PC-9 (cell line): Measurements from ENCODE around the gene TNP1. TPM values are rescaled to one million over a fixed set of nuclear protein-coding genes. Genes with fewer than 3 reads are reported as not detected.

ENCODE experiments used
- BruUV-seq: library from RNA; stranded (reverse); fragments of 400-500 nt; replicated peaks from 2 replicates; lab custom pipeline; 2021; lab: Mats Ljungman, UMichigan
- CTCF ChIA-PET: fragments of 300-600 bp; sonication (Branson Sonifier 250); formaldehyde crosslinking; loops from one replicate; lab custom pipeline; 2022; ENCODE audit warnings: antibody characterized with exemption; lab: Charles Lee
- POLR2A ChIA-PET: fragments of 300-600 bp; sonication (Branson Sonifier 250); formaldehyde crosslinking; loops from one replicate; lab custom pipeline; 2022; ENCODE audit warnings: antibody characterized with exemption; ENCODE audit not compliant: unreplicated experiment; lab: Charles Lee
- DNase-seq, 2 experiments: peaks; one replicate each; pipeline versions ENCODE4 v3.0.0 to v3.0.0-alpha.2; 2015 to 2022; ENCODE audit warnings: mixed read lengths in 1 of 2
- H2AFZ ChIP-seq: fragments of 200-600 bp; sonication (generic); 2 replicates; pipeline ENCODE4 v1.8.1; 2017; ENCODE audit warnings: antibody characterized with exemption
- H3F3A ChIP-seq: fragments of 200-600 bp; sonication (generic); 2 replicates; pipeline ENCODE4 v1.8.1; 2017; ENCODE audit warnings: antibody characterized with exemption, mild to moderate bottlenecking, low read depth; ENCODE audit not compliant: insufficient read depth
- H3K27ac ChIP-seq: fragments of 200-600 bp; sonication (generic); 2 replicates; pipeline ENCODE4 v1.6.1; 2016; ENCODE audit warnings: mixed run types
- H3K27me3 ChIP-seq: fragments of 200-600 bp; sonication (generic); 2 replicates; pipeline ENCODE4 v1.6.1; 2016; ENCODE audit warnings: low read depth, mixed run types; ENCODE audit not compliant: insufficient read depth
- H3K36me3 ChIP-seq: fragments of 200-600 bp; sonication (generic); 2 replicates; pipeline ENCODE4 v1.6.1; 2016; ENCODE audit warnings: low read depth, mixed run types
- H3K4me1 ChIP-seq: fragments of 200-600 bp; sonication (generic); replicated peaks from 2 replicates; pipeline ENCODE4 v1.6.1; 2016; ENCODE audit warnings: mixed run types; ENCODE audit not compliant: insufficient read depth
- H3K4me2 ChIP-seq: fragments of 200-600 bp; sonication (generic); 2 replicates; pipeline ENCODE4 v1.6.1; 2017; ENCODE audit warnings: mixed run types
- H3K4me3 ChIP-seq: fragments of 200-600 bp; sonication (generic); 2 replicates; pipeline ENCODE4 v1.6.1; 2016; ENCODE audit warnings: mixed run types
- H3K79me2 ChIP-seq: fragments of 200-600 bp; sonication (generic); 2 replicates; pipeline ENCODE4 v1.6.1; 2017; ENCODE audit warnings: low read depth, mixed run types
- H3K9me2 ChIP-seq: fragments of 200-600 bp; sonication (generic); 2 replicates; pipeline ENCODE4 v1.8.1; 2017; ENCODE audit warnings: mild to moderate bottlenecking; ENCODE audit not compliant: insufficient read depth
- H3K9me3 ChIP-seq: fragments of 200-600 bp; sonication (generic); 2 replicates; pipeline ENCODE4 v1.8.1; 2016; ENCODE audit warnings: low read depth; ENCODE audit not compliant: insufficient read depth
- H4K20me1 ChIP-seq: fragments of 200-600 bp; sonication (generic); 2 replicates; pipeline ENCODE4 v1.8.1; 2017; ENCODE audit not compliant: insufficient read depth
- CTCF ChIP-seq: fragments of 200-600 bp; sonication (generic); conservative IDR thresholded peaks from 2 replicates; pipeline ENCODE4 v1.6.1; 2017; ENCODE audit warnings: mixed run types, antibody characterized with exemption, mild to moderate bottlenecking, moderate library complexity
- EZH2 ChIP-seq: fragments of 200-600 bp; sonication (generic); IDR thresholded peaks from 2 replicates; pipeline ENCODE4 v1.8.0; 2017; ENCODE audit warnings: antibody characterized with exemption, low read depth
- intact Hi-C: fragments of 100-400 bp; cut with micrococcal nuclease; formaldehyde crosslinking; loops from one replicate; pipeline ENCODE4 v1.10.0; 2022; ENCODE audit not compliant: unreplicated experiment
- total RNA-seq: library from RNA; stranded (reverse); gene quantifications from 2 replicates; pipeline ENCODE4 v1.2.3, GENCODE V29; 2021

TNP1 gene
- total RNA-seq, 1 experiment from 2014 or later, result not detected

- intact Hi-C loops, result no loop called here
- BruUV-seq, result no TSS peak
- TF ChIP-seq EZH2 (no peak), CTCF (no peak)
These were observed 12.2 kb upstream of the TNP1 start for GRCh38 chr2:216872040-216872439.

GRCh38 chr2:216871333-216871934 lies 11.6 kb upstream of the TNP1 start:
- Histone ChIP-seq H3K9me3 (no peaks in the 10 kb centered on the region), H2AFZ (no peak overlapping the region), H3K4me2 (no peak overlapping the region), H3K27ac (no peak overlapping the region), H3K4me1 (no peaks in the 10 kb centered on the region), H3F3A (no peaks in the 10 kb centered on the region), H3K36me3 (no peaks in the 10 kb centered on the region), H3K9me2 (no peaks in the 10 kb centered on the region), H4K20me1 (no peaks in the 10 kb centered on the region), H3K4me3 (no peak overlapping the region), H3K79me2 (no peaks in the 10 kb centered on the region), H3K27me3 (no peaks in the 10 kb centered on the region)
- DNase-seq, result no peak
- intact Hi-C loops, result no loop called here
- ChIA-PET CTCF (no interaction called here), POLR2A (interaction anchor here (0.7 kb wide), 1 partner anchor 77 kb away, joined by 5 read pairs; no protein-coding TSS in a partner anchor)
- TF ChIP-seq CTCF (no peak), EZH2 (no peak)
- no TSS peak for BruUV-seq

More at GRCh38 chr2:216872040-216872439, 12.2 kb upstream of the TNP1 start:
- no peak overlapping the region for H3K4me3 ChIP-seq
- H3F3A ChIP-seq, result no peaks in the 10 kb centered on the region
- no peaks in the 10 kb centered on the region for H4K20me1 ChIP-seq
- H3K27ac ChIP-seq, result no peak overlapping the region
- H3K79me2 ChIP-seq, result no peaks in the 10 kb centered on the region
- H3K27me3 ChIP-seq, result no peaks in the 10 kb centered on the region
- no peaks in the 10 kb centered on the region for H3K9me2 ChIP-seq
- no peak overlapping the region for H3K4me2 ChIP-seq
- H3K9me3 ChIP-seq, result no peaks in the 10 kb centered on the region
- H2AFZ ChIP-seq, result no peak overlapping the region
- H3K36me3 ChIP-seq, result no peaks in the 10 kb centered on the region
- DNase-seq, result no peak
- no peaks in the 10 kb centered on the region for H3K4me1 ChIP-seq
- POLR2A ChIA-PET, result interaction anchor here (0.7 kb wide), 1 partner anchor 77 kb away, joined by 5 read pairs; no protein-coding TSS in a partner anchor
- CTCF ChIA-PET, result no interaction called here

- Histone ChIP-seq H3K27me3 (no peaks in the 10 kb centered on the region), H3K9me3 (no peaks in the 10 kb centered on the region), H3K4me3 (no peak overlapping the region), H3K4me1 (no peaks in the 10 kb centered on the region), H3K36me3 (no peaks in the 10 kb centered on the region), H3K9me2 (no peaks in the 10 kb centered on the region), H3K27ac (no peak overlapping the region), H4K20me1 (no peaks in the 10 kb centered on the region), H3K79me2 (no peaks in the 10 kb centered on the region), H3F3A (no peaks in the 10 kb centered on the region), H2AFZ (no peak overlapping the region), H3K4me2 (no peak overlapping the region)
- ChIA-PET POLR2A (no interaction called here), CTCF (no interaction called here)
- DNase-seq, result no peak
- BruUV-seq, result no TSS peak
- intact Hi-C loops, result no loop called here
- TF ChIP-seq CTCF, result no peak
- TF ChIP-seq EZH2, result no peak
These were observed 10.9 kb upstream of the TNP1 start for GRCh38 chr2:216870508-216871332.
